Left ventricle myocardium superior (tissue), 1 donor: ENCODE results near the gene PDGFD. TPM values are rescaled to one million over a fixed set of nuclear protein-coding genes. Genes with fewer than 3 reads are reported as not detected.

Experiments used
- ATAC-seq: fragments of 200-7000 bp; cut with Tn5 transposase; one replicate; pipeline ENCODE4 v1.9.1; 2020; ENCODE audit warnings: mild to moderate bottlenecking, moderate library complexity
- DNase-seq: peaks from one replicate; pipeline ENCODE4 v3.0.0-alpha.2; 2020
- intact Hi-C: fragments of 100-400 bp; cut with micrococcal nuclease; formaldehyde crosslinking; loops from one replicate; pipeline ENCODE4 v1.11.0; 2022
- total RNA-seq: library from RNA; stranded (reverse); fragmentation: NEBNext Ultra II Directional; extraction: Animal tissue kit (Norgen Biotek cat#: 25700); gene quantifications from one replicate; pipeline ENCODE4 v1.2.1, GENCODE V29; 2021
- donor health status: DM: no; HTN: yes; CAD: no; lungs with severe emphysema.

Gene PDGFD
- total RNA-seq, 1 donor from 2014 or later = 9.8 TPM

- ATAC-seq (no peak), DNase-seq (no peak)
- intact Hi-C loops = no loop called here
These were observed 65.4 kb downstream of the PDGFD start for GRCh38 chr11:104098555-104098954.

DNA sequence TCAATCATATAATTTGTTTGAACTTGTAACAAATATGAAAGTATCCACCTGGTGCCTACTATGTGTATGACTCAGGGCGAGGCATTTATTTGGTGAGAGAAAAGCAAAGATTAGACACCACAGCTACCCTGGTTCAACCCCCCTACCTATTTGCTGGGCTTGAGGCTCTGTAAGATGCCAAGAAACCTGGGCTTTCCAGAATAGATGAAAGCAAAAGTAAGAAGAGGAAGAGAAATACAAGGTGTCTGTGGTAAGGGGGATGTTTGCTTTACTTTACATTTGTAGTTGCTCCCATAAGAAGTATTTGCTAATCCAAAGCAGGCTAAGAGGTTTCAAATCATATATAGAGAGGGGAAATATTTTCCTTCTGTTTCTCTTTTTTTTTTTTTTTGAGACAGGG, 65.8 kb downstream of the PDGFD start:
- DNase-seq = no peak
- intact Hi-C loops = no loop called here

GRCh38 chr11:104096900-104097299, 67.0 kb downstream of the PDGFD start:
- DNase-seq = no peak
- ATAC-seq = peak; percentile 94
- intact Hi-C loops = no loop called here

More for the DNA sequence above, 65.8 kb downstream of the PDGFD start:
- no peak for ATAC-seq

- DNase-seq (no peak), ATAC-seq (no peak)
- intact Hi-C loops = no loop called here
These were observed 68.2 kb downstream of the PDGFD start for GRCh38 chr11:104095791-104096190.

DNA sequence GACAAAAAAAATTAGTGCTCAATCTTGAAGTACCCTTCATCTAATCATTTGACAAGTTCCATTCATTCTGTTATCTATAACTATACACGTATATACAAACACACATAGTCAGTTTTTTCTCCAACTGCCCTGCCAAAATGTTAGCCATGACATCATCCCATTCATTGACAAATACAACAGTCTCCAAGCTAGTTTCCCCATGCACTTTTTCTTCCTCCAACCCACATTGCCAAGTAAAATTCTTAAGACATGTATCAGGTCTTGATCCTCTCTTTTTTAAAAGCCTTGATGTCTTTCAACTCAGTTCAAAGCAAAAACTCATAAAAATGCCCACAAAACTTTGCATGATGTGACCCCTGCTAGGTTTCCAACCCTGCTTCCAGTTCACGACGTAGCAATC, 69.4 kb downstream of the PDGFD start:
- intact Hi-C loops = no loop called here
- no peak for DNase-seq
- no peak for ATAC-seq

DNA sequence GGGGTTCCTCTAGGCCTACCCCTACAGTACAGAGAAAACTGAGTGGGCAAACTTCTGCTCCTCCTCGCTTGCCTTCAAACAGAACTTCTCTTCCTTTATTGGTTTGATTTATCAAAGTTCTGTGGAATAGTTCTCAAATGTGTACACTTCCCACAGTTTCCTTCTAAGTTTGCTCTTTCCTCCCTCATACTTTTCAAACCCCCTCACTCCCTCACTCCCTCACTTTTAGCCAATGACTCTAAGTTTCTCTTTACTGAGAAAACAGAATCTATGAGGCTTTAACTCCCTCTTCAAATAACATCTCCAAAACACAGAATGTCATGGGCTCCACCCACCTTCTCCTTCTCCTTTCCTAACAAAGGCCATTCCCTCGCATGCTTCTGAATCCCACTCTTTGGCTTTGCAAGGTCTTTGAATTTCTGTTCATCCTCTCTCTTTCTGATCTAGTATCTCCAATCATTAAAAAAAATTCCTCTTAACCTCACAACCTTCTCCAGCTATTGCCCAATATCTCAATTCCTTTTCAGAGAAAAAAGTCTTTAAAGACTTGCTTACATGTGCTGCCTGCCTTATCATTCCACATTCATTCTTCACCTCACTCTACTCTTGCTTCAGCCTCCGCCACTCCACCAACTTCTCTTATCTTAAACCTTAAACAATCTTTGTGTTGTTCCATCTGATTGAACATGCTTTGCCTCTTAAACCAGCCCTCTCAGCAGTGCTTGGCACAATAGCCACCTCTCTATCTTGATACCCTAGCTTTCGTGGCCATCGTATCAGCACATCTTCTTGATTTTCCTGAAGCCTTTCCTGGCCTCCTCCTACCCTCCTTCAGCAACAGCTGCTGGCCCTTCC, 70.3 kb downstream of the PDGFD start:
- DNase-seq (no peak), ATAC-seq (no peak)
- intact Hi-C loops = no loop called here

- no peak for ATAC-seq
- intact Hi-C loops = no loop called here
- no peak for DNase-seq
These were observed 71.2 kb downstream of the PDGFD start for GRCh38 chr11:104092744-104093143.

DNA sequence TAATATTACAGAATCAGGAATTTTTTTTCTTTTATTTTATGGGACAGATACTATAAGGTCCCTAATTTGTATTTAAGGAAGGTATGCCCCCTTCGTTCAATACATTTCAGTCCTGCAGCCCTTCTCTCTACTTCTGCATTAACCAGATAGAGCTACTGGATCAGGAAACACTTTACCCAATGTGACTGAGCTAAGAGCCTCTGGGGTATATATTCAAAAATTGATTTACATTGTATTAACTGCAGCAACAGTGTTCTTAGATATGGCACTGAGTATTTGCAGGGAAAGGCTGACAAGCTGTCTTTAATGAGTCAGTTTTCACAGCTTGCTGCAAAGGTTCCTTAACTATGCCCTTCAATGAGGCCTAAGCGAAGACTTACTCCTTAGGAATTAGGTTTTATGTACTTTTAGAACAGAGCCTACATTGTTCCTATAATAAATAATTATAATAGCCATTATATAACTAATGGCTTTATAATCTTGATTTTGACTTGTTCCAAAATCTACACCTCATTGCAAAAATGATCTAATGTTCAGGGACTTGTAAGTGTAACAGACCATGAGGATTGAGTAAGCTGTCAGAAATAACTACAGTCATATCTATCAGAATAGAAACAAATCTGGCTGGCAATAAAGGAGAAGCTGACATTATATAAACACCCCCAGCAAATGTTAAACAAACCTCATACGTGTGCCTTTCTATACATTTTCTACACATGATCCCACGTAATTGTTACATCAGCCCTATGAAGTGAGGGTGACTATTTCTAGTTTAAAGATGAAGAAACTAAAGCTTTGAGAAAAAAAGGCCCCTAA, 72.5 kb downstream of the PDGFD start:
- DNase-seq (no peak), ATAC-seq (peak; percentile 65)
- intact Hi-C loops = no loop called here

DNA sequence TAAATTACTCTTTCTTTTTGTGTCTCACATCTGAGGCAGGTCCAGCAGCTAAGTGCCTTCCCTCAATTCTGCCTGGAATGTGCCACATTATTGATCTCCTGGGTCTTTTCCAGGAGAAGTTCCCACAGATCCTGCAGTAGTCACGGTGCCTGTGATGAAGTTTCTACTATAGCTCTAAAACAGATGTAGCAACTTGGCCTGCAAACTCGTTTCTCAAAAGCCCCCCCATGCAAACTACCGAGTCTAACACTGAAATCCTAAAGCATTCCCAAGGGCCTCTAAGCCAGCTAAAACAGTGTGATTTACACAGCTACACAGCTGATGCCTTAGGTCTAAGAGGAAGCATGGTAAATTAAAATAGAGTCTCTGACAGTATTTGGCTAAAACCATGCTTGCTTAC, 73.2 kb downstream of the PDGFD start:
- ATAC-seq = peak; percentile 32
- intact Hi-C loops = no loop called here

GRCh38 chr11:104089481-104089880, 74.5 kb downstream of the PDGFD start:
- intact Hi-C loops = no loop called here
- DNase-seq = no peak
- no peak for ATAC-seq

More for the DNA sequence above, 73.2 kb downstream of the PDGFD start:
- no peak for DNase-seq

DNA sequence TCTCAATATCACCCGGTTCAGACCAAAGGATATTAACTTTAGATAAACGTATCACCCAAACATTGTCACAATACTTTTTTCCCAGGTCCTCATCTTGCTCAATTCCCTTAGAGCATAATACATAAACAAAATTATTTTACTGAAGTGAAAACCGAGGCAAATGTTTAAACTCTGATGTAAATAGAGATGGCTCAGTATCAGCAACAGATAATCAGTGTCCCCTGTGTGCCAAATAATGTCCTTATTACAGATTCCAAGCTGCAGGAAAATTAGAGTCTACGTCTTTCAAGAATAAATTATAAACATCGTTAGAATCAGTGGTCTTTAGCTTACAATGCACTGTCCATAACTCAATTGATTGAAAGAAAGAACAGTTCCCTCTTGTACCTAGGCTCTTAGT, 77.3 kb downstream of the PDGFD start:
- intact Hi-C loops = no loop called here
- DNase-seq (no peak), ATAC-seq (no peak)

DNA sequence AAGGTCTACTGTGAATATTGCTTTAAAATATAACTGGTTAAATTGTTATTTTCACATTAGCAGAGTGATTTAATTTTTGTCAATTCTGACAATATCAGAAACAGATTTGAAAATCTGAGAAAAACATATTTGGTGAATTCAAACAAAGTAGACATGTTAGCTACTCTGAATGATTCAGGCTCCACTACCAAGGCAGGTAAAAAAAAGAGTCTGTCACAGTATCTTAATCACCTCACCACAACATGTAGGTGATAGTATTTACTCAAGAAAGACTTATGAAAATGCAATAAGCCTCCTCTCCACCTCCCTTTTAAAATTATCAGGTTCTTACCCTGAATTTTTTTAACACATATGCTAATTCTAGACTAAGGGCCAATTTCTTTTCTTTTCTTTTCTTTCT, 85.0 kb downstream of the PDGFD start:
- no peak for ATAC-seq
- intact Hi-C loops = no loop called here

GRCh38 chr11:104078245-104078644, 85.7 kb downstream of the PDGFD start:
- no peak for DNase-seq
- intact Hi-C loops = no loop called here
- no peak for ATAC-seq

More for the DNA sequence above, 85.0 kb downstream of the PDGFD start:
- no peak for DNase-seq

- intact Hi-C loops = no loop called here
- ATAC-seq (no peak), DNase-seq (no peak)
These were observed 87.5 kb downstream of the PDGFD start for GRCh38 chr11:104076455-104076854.

- intact Hi-C loops = no loop called here
These were observed 88.2 kb downstream of the PDGFD start for GRCh38 chr11:104075706-104076105.

GRCh38 chr11:104075091-104075490, 88.9 kb downstream of the PDGFD start:
- DNase-seq (no peak), ATAC-seq (no peak)
- intact Hi-C loops = no loop called here

More at GRCh38 chr11:104075706-104076105, 88.2 kb downstream of the PDGFD start:
- ATAC-seq (peak; percentile 17), DNase-seq (no peak)

DNA sequence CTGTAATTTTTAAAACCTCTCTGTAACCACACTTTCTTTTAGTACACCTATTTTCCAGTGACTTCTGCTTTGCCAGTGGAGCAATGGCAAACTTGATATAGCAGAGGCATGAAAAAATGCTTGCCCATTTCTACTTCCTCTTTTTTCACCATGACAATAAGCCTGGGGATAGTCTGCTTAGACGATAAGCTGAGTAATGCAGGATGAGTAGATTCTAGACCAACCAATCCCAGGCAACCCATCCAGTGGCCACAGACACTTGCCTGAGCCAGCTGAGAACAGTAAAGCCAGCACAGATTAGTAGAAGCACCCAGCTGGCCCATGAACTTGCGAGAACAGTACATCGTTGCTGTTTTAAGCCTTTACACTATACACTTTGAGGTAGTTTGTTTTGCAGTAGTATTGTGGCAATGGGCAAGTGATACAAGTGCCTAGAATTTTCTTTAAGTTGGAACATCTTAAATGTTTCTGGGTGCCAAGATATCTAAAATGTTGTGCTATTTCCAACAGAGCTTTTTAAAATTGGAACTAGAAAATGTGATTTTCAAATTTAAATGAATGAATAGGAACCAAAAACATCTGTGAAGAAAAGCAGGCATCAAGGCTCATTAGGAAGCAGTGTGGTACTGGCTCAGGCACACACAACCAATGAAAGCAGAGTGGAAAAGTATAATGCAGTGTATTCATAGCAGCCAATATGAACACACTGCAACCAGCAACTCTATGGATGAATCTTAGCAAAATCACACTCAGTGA, 89.8 kb downstream of the PDGFD start:
- ATAC-seq (peak; percentile 55), DNase-seq (no peak)
- intact Hi-C loops = no loop called here

DNA sequence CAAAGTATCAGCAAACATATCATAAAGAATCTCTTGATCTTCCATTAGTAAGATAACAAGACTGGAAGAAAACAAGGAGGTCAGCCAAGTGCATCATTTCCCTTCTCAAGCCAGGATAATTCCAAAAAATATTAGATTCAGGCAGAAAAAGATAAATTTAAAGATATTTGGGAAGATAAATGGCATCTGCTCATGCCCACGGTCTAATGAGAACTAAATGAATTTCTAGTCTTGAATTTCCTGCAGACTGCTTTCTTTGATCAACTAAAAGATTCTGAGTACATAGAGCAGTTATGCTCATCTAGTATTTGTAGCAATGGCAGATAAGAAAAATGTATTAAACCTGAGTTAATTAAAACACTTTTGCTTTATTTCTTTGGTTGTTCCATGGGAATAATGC, 96.4 kb downstream of the PDGFD start:
- ATAC-seq (no peak), DNase-seq (no peak)

DNA sequence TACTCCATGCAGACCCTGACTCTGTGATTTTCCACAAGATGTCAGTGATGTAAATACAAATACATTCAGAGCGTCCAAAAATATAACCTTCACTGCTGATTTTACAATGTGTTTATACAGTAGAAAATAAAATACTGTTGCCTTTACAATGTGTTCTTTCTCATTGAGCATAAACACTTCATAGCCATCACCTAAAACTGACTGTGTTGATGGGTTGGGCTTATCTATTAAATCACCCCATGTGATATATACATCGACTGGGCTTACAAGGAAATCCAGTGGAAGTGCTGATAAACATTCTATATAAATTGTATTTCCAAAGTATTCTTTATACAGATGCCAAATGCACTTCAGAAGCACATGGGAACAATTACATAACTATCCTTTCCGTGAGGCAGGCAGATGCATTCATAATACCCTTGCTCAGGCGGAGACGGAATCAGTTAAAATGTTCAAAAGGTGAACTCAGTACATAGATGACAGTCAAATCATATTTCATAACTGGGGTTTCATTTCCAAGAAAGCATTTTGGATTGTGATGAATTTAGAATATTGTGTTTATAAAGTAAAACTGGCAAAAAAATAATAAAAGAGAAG, 99.8 kb downstream of the PDGFD start:
- intact Hi-C loops = no loop called here
- ATAC-seq (peak; percentile 71), DNase-seq (no peak)

More for the DNA sequence above, 96.4 kb downstream of the PDGFD start:
- intact Hi-C loops = no loop called here
